ENCODE measurements around the gene TMEM131L. TPM values are rescaled to one million over a fixed set of nuclear protein-coding genes. Genes with fewer than 3 reads are reported as not detected.

Gene TMEM131L
- total RNA-seq, 1 donor from 2014 or later: 29.8 TPM

- H3K27ac Mint-ChIP-seq (ENCODE audit: unreplicated experiment): no peak overlapping the region
Measured at GRCh38 chr4:153541456-153542096, 75.4 kb downstream of the TMEM131L start.

GRCh38 chr4:153542131-153542530 lies 76.0 kb downstream of the TMEM131L start:
- TF ChIP-seq CTCF (IDR thresholded peaks at IDR 0.05; ENCODE audit: unreplicated experiment): no peak
- Mint-ChIP-seq H3K9me3 (ENCODE audit: unreplicated experiment) (no peaks in the 10 kb centered on the region), H3K27ac (ENCODE audit: unreplicated experiment) (no peak overlapping the region), H3K27me3 (ENCODE audit: unreplicated experiment) (peaks cover 2% of the 10 kb centered on the region), H3K4me3 (ENCODE audit: unreplicated experiment) (no peak overlapping the region), H3K36me3 (ENCODE audit: low read depth, unreplicated experiment) (peaks cover 8% of the 10 kb centered on the region), H3K4me1 (ENCODE audit: unreplicated experiment) (peaks cover 13% of the 10 kb centered on the region)
- DNase-seq (ENCODE audit: low spot score): no peak

More at GRCh38 chr4:153541456-153542096, 75.4 kb downstream of the TMEM131L start:
- H3K36me3 Mint-ChIP-seq (ENCODE audit: low read depth, unreplicated experiment): peaks cover 8% of the 10 kb centered on the region
- peaks cover 13% of the 10 kb centered on the region for H3K4me1 Mint-ChIP-seq (ENCODE audit: unreplicated experiment)
- H3K27me3 Mint-ChIP-seq (ENCODE audit: unreplicated experiment): peaks cover 4% of the 10 kb centered on the region
- H3K4me3 Mint-ChIP-seq (ENCODE audit: unreplicated experiment): no peak overlapping the region
- no peak for TF ChIP-seq CTCF (IDR thresholded peaks at IDR 0.05; ENCODE audit: unreplicated experiment)
- DNase-seq (ENCODE audit: low spot score): no peak
- H3K9me3 Mint-ChIP-seq (ENCODE audit: unreplicated experiment): no peaks in the 10 kb centered on the region

GRCh38 chr4:153542834-153543233 lies 76.7 kb downstream of the TMEM131L start:
- Mint-ChIP-seq H3K27ac (ENCODE audit: unreplicated experiment) (no peak overlapping the region), H3K27me3 (ENCODE audit: unreplicated experiment) (peaks cover 2% of the 10 kb centered on the region), H3K4me3 (ENCODE audit: unreplicated experiment) (no peak overlapping the region), H3K36me3 (ENCODE audit: low read depth, unreplicated experiment) (peaks cover 6% of the 10 kb centered on the region), H3K4me1 (ENCODE audit: unreplicated experiment) (peaks cover 10% of the 10 kb centered on the region), H3K9me3 (ENCODE audit: unreplicated experiment) (no peaks in the 10 kb centered on the region)
- TF ChIP-seq CTCF (IDR thresholded peaks at IDR 0.05; ENCODE audit: unreplicated experiment): no peak
- no peak for DNase-seq (ENCODE audit: low spot score)

GRCh38 chr4:153543351-153543750 lies 77.2 kb downstream of the TMEM131L start:
- Mint-ChIP-seq H3K27me3 (ENCODE audit: unreplicated experiment) (peaks cover 2% of the 10 kb centered on the region), H3K9me3 (ENCODE audit: unreplicated experiment) (no peaks in the 10 kb centered on the region), H3K4me1 (ENCODE audit: unreplicated experiment) (peaks cover 6% of the 10 kb centered on the region), H3K36me3 (ENCODE audit: low read depth, unreplicated experiment) (peaks cover 4% of the 10 kb centered on the region), H3K4me3 (ENCODE audit: unreplicated experiment) (no peak overlapping the region), H3K27ac (ENCODE audit: unreplicated experiment) (no peak overlapping the region)
- no peak for TF ChIP-seq CTCF (IDR thresholded peaks at IDR 0.05; ENCODE audit: unreplicated experiment)
- DNase-seq (ENCODE audit: low spot score): no peak

- H3K27me3 Mint-ChIP-seq (ENCODE audit: unreplicated experiment): peaks cover 2% of the 10 kb centered on the region
- no peak for DNase-seq (ENCODE audit: low spot score)
- H3K36me3 Mint-ChIP-seq (ENCODE audit: low read depth, unreplicated experiment): peaks cover 4% of the 10 kb centered on the region
- H3K27ac Mint-ChIP-seq (ENCODE audit: unreplicated experiment): no peak overlapping the region
- H3K4me1 Mint-ChIP-seq (ENCODE audit: unreplicated experiment): peaks cover 6% of the 10 kb centered on the region
- no peaks in the 10 kb centered on the region for H3K9me3 Mint-ChIP-seq (ENCODE audit: unreplicated experiment)
- TF ChIP-seq CTCF (IDR thresholded peaks at IDR 0.05; ENCODE audit: unreplicated experiment): no peak
- no peak overlapping the region for H3K4me3 Mint-ChIP-seq (ENCODE audit: unreplicated experiment)
Measured at GRCh38 chr4:153545822-153546221, 79.7 kb downstream of the TMEM131L start.

Data from endothelial cell (in vitro differentiated cells).